Liver (tissue), 3 donors: Measurements from ENCODE around the gene HK2.

Source experiments
- JUND ChIP-seq, 2 donors: IDR thresholded peaks; 2 replicates each; pipeline ENCODE4 v1.6.1; 2016; ENCODE audit warnings: antibody characterized with exemption in 2 of 2
- RAD21 ChIP-seq, 2 donors: IDR thresholded peaks; 2 replicates each; pipeline ENCODE4 v1.6.1; 2016; ENCODE audit warnings: antibody characterized with exemption in 2 of 2, mild to moderate bottlenecking in 2 of 2
- RXRA ChIP-seq, 2 donors: IDR thresholded peaks; 2 replicates each; pipeline ENCODE4 v1.6.1; 2017 to 2018; ENCODE audit warnings: antibody characterized with exemption in 2 of 2, mild to moderate bottlenecking in 1 of 2
- YY1 ChIP-seq: IDR thresholded peaks from 2 replicates; pipeline ENCODE4 v1.6.1; 2016; ENCODE audit warnings: antibody characterized with exemption, mild to moderate bottlenecking
- TF ChIP-seq, protein P1 (sequence below): fragments of 150-350 bp; IDR thresholded peaks from 2 replicates; pipeline ENCODE4 v1.5.1; 2017; ENCODE audit warnings: improper control_type of control experiment, low read depth, low read length; ENCODE audit not compliant: missing input control
- TF ChIP-seq, protein P2 (sequence below): IDR thresholded peaks from 2 replicates; pipeline ENCODE4 v1.6.1; 2016; ENCODE audit warnings: antibody characterized with exemption
- TF ChIP-seq, protein P3 (sequence below): IDR thresholded peaks from 2 replicates; pipeline ENCODE4 v1.6.1; 2016; ENCODE audit warnings: antibody characterized with exemption, mild to moderate bottlenecking
- donor health status: healthy.
- donor health status: healthy.

DNA sequence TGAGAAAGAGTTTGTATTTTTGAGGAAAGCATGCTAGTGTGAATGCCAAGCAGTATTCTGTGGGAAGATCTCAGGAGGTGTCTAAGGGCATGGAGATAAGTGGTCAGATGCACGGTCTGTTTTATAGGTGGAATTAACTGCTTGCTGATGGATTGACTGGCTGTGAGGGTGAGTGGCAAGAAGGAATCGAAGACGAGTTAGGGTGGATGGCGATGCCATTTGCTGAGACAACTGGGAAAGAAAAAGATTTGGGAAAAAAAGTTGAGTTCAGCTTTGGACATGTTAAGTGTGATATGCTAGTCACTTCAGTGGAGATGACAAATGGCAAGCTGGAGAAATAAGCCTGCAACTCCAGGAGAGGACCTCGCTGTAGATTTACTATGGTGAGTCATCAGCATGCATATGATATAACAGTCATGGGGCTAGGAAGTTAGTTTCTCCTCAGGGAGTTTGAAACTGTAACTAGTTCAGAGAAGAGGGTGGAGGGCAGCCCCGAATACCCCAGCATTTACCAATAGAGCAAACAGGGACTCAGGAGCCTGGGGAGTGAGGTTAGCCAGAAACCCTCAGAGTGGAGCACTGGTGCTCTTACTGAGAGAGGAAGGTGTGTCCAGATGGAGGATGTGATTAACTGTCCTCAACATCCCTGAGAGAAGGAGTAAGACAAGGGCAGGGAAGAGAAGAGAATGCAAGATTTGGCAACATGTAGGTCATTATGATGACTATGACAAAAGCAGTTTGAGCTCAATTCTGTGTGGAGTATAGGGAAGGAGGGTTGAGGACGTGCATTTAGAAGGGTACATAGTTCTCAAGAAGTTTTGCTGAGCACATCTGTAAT lies 2.0 kb upstream of the HK2 start:
- TF ChIP-seq, protein P1, sequence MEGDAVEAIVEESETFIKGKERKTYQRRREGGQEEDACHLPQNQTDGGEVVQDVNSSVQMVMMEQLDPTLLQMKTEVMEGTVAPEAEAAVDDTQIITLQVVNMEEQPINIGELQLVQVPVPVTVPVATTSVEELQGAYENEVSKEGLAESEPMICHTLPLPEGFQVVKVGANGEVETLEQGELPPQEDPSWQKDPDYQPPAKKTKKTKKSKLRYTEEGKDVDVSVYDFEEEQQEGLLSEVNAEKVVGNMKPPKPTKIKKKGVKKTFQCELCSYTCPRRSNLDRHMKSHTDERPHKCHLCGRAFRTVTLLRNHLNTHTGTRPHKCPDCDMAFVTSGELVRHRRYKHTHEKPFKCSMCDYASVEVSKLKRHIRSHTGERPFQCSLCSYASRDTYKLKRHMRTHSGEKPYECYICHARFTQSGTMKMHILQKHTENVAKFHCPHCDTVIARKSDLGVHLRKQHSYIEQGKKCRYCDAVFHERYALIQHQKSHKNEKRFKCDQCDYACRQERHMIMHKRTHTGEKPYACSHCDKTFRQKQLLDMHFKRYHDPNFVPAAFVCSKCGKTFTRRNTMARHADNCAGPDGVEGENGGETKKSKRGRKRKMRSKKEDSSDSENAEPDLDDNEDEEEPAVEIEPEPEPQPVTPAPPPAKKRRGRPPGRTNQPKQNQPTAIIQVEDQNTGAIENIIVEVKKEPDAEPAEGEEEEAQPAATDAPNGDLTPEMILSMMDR: no peak
- TF ChIP-seq RAD21 (IDR thresholded peaks at IDR 0.05): no peak
- TF ChIP-seq YY1: no peak
- TF ChIP-seq, protein P2, sequence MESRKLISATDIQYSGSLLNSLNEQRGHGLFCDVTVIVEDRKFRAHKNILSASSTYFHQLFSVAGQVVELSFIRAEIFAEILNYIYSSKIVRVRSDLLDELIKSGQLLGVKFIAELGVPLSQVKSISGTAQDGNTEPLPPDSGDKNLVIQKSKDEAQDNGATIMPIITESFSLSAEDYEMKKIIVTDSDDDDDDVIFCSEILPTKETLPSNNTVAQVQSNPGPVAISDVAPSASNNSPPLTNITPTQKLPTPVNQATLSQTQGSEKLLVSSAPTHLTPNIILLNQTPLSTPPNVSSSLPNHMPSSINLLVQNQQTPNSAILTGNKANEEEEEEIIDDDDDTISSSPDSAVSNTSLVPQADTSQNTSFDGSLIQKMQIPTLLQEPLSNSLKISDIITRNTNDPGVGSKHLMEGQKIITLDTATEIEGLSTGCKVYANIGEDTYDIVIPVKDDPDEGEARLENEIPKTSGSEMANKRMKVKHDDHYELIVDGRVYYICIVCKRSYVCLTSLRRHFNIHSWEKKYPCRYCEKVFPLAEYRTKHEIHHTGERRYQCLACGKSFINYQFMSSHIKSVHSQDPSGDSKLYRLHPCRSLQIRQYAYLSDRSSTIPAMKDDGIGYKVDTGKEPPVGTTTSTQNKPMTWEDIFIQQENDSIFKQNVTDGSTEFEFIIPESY: no peak
- TF ChIP-seq, protein P3, sequence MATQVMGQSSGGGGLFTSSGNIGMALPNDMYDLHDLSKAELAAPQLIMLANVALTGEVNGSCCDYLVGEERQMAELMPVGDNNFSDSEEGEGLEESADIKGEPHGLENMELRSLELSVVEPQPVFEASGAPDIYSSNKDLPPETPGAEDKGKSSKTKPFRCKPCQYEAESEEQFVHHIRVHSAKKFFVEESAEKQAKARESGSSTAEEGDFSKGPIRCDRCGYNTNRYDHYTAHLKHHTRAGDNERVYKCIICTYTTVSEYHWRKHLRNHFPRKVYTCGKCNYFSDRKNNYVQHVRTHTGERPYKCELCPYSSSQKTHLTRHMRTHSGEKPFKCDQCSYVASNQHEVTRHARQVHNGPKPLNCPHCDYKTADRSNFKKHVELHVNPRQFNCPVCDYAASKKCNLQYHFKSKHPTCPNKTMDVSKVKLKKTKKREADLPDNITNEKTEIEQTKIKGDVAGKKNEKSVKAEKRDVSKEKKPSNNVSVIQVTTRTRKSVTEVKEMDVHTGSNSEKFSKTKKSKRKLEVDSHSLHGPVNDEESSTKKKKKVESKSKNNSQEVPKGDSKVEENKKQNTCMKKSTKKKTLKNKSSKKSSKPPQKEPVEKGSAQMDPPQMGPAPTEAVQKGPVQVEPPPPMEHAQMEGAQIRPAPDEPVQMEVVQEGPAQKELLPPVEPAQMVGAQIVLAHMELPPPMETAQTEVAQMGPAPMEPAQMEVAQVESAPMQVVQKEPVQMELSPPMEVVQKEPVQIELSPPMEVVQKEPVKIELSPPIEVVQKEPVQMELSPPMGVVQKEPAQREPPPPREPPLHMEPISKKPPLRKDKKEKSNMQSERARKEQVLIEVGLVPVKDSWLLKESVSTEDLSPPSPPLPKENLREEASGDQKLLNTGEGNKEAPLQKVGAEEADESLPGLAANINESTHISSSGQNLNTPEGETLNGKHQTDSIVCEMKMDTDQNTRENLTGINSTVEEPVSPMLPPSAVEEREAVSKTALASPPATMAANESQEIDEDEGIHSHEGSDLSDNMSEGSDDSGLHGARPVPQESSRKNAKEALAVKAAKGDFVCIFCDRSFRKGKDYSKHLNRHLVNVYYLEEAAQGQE: no peak
- TF ChIP-seq JUND (IDR thresholded peaks at IDR 0.05): no peak
- no peak for TF ChIP-seq RXRA (IDR thresholded peaks at IDR 0.05)
